Brain microvascular endothelial cell (primary cell): ENCODE results near the gene JMJD7.

Experiments used
- DNase-seq: peaks from one replicate; pipeline ENCODE4 v3.0.0-alpha.2; 2020
- H3K27ac ChIP-seq: fragments of 250-450 bp; sonication (Bioruptor Pico); 2 replicates; pipeline ENCODE4 v1.5.1; 2020; ENCODE audit warnings: mild to moderate bottlenecking, moderate library complexity
- H3K27me3 ChIP-seq: fragments of 250-450 bp; sonication (Bioruptor Pico); replicated peaks from 2 replicates; pipeline ENCODE4 v1.5.1; 2020; ENCODE audit warnings: mild to moderate bottlenecking
- H3K36me3 ChIP-seq: fragments of 250-450 bp; sonication (Bioruptor Pico); replicated peaks from 2 replicates; pipeline ENCODE4 v1.5.1; 2020; ENCODE audit warnings: mild to moderate bottlenecking
- H3K4me3 ChIP-seq: 2 replicates; pipeline ENCODE4 v1.5.1; 2011; ENCODE audit warnings: low read depth, mild to moderate bottlenecking, control low read depth, low read length, moderate library complexity
- CTCF ChIP-seq: IDR thresholded peaks from 2 replicates; pipeline ENCODE4 v1.5.1; 2011; ENCODE audit warnings: low read depth, mild to moderate bottlenecking, moderate library complexity, low read length, control low read depth, inconsistent platforms; ENCODE audit errors: missing control alignments
- in situ Hi-C: cut with HindIII; loops from 2 replicates; pipeline ENCODE4 v1.10.0; 2017; ENCODE audit warnings: low sequenced_read_pairs, low pct_ligation_motif_present

The JMJD7 gene

DNA sequence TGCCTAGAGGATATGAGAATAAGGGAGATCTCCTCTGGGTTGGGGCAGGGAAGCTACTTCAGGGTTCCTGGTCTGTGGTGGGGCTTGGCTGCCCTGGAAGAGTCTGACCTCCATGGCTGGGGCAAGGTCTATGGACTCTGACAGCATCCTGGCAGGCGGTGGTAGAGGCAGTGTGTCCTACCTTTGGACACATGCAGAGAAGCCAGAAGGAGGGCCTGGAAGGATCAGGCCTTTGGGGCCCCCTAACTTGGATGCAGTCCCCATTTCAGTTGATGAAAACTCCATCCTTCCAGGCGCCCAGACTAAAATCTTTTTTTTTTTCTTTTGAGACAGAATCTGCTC, 55.6 kb downstream of the JMJD7 start:
- H3K27ac ChIP-seq: no peak overlapping the region
- TF ChIP-seq CTCF: no peak
- no peak for DNase-seq
- no peaks in the 10 kb centered on the region for H3K36me3 ChIP-seq
- in situ Hi-C loops: no loop called here
- no peaks in the 10 kb centered on the region for H3K27me3 ChIP-seq
- no peak overlapping the region for H3K4me3 ChIP-seq

- no peaks in the 10 kb centered on the region for H3K27me3 ChIP-seq
- in situ Hi-C loops: no loop called here
These were observed 56.6 kb downstream of the JMJD7 start for GRCh38 chr15:41884458-41884857.

GRCh38 chr15:41885321-41885720, 57.4 kb downstream of the JMJD7 start:
- no peak for DNase-seq
- in situ Hi-C loops: no loop called here
- no peak for TF ChIP-seq CTCF
- no peaks in the 10 kb centered on the region for H3K36me3 ChIP-seq
- no peak overlapping the region for H3K4me3 ChIP-seq
- H3K27ac ChIP-seq: no peak overlapping the region
- no peaks in the 10 kb centered on the region for H3K27me3 ChIP-seq

More at GRCh38 chr15:41884458-41884857, 56.6 kb downstream of the JMJD7 start:
- H3K4me3 ChIP-seq: no peak overlapping the region
- no peaks in the 10 kb centered on the region for H3K36me3 ChIP-seq
- TF ChIP-seq CTCF: no peak
- no peak for DNase-seq
- no peak overlapping the region for H3K27ac ChIP-seq

GRCh38 chr15:41885841-41886240, 57.9 kb downstream of the JMJD7 start:
- DNase-seq: no peak
- in situ Hi-C loops: no loop called here
- H3K4me3 ChIP-seq: no peak overlapping the region
- no peaks in the 10 kb centered on the region for H3K27me3 ChIP-seq
- no peak overlapping the region for H3K27ac ChIP-seq
- TF ChIP-seq CTCF: no peak
- no peaks in the 10 kb centered on the region for H3K36me3 ChIP-seq

DNA sequence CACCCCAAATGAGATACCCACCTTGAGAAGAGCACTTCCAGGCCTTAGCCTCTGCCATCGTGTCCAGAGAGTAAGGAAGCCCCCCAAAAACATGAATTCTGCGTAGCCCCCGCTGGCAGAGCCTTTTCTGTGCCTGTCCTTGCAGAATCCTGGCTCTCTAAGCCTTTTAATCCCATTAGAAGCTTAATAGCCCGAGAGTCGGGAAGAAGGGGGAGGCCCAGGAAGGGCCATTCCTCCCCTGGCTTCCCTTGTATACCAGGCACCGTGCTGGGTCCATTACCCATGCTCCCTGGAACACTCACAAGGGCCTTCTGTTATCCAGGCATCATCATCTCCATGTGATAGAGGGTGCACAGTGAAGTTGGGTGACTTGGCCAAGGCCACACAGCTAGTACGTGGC, 58.8 kb downstream of the JMJD7 start:
- no peak for TF ChIP-seq CTCF
- H3K36me3 ChIP-seq: no peaks in the 10 kb centered on the region
- H3K27ac ChIP-seq: no peak overlapping the region
- H3K27me3 ChIP-seq: no peaks in the 10 kb centered on the region
- in situ Hi-C loops: no loop called here
- no peak overlapping the region for H3K4me3 ChIP-seq
- DNase-seq: no peak

DNA sequence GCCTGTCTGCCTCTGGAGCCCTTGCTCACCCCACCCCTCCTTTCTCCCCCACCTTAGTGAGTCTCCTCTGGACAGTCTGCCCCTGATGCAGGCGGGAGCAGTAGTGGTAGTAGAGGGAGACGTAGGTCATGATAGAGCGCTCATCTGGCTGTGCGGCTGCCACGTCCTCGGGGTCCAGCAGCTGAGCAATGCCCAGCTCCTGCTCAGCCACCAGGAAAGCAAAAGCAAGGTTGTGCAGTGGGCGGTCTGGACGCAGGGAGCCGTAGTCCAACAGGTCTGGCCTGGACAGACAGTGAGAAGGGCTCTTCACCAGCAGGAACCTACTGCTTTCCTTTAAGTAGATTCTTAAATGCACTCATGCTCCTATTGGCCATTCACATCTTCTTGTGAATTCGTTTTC, 59.3 kb downstream of the JMJD7 start:
- no peak for DNase-seq
- H3K27ac ChIP-seq: no peak overlapping the region
- no peak for TF ChIP-seq CTCF
- H3K36me3 ChIP-seq: no peaks in the 10 kb centered on the region
- in situ Hi-C loops: no loop called here
- H3K27me3 ChIP-seq: no peaks in the 10 kb centered on the region
- H3K4me3 ChIP-seq: no peak overlapping the region
